Stimulated activated CD4-positive, alpha-beta T cell treated with anti-CD3 and anti-CD28 coated beads, Interleukin-12 subunit alpha, Interleukin-12 subunit beta, amount 100 ng/mL, for 4 hours (primary cell): Measurements from ENCODE around the gene ACTA1.
"Not testable (repeated sequence)": the region's sequence is repeated elsewhere in the genome, so short reads cannot be mapped to it uniquely, and the experiment has no call there.

Source experiments
- DNase-seq: peaks from one replicate; pipeline ENCODE4 v3.0.0-alpha.2; 2020

ACTA1 gene

DNA sequence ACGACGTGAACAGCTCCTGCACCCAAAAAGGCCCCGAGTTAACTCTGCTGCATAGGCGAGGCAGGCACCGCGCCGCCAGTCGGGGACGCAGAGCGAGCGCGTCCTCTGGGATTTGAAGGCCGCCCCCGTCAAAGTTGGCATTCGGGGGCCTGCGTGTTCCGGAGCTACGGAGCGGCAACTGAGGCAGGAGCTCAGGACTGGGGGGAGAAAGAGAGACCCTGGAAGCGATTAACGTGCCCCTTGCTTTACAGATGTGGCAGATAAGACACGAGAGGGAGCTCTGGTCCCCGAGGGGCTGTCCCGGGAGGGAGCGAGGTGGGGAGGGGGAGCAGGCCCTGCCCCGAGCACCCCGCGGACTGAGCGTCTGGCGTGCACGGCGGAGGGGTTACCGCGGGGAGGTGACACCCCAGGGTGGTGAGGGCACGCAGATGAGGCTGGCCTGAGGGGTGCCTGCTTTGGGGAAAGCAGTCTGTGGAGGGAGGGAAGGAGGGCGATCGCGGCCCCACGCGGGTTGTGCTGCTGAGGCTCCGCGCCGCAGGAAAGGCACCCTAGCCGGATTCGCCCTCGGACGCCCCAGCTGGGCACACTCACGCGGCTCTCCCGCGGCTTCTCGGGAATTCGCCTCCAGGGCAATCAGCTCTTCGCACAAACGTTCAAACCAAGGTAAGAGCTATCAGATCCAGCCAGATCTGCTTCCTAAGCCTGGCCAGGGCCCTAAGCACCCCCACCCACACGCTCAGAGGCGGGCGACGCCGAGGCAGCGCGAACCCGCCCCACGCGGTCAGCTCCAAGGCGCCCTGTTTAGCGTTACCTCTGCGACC lies 26.5 kb downstream of the ACTA1 start:
- DNase-seq: no peak

DNA sequence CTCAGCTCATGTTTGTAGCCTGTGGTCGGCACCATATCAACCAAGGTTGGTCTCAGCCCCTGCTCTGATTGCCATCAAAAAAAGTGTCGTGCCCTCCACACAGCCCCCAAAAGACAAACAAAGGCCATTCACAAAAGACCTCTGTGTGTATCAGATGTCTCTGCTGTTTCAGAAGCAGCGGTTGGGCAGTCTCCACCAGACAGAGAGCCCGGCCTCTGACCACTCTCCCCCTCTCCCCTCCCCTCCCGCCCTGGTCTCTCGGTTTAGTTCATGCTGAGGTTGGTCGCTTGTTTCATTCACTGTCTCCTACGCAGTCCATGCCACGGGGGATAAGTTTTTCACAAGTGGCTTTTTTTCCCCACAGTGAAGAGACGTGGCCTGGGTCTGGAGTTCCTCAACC lies 27.1 kb downstream of the ACTA1 start:
- no peak for DNase-seq

DNA sequence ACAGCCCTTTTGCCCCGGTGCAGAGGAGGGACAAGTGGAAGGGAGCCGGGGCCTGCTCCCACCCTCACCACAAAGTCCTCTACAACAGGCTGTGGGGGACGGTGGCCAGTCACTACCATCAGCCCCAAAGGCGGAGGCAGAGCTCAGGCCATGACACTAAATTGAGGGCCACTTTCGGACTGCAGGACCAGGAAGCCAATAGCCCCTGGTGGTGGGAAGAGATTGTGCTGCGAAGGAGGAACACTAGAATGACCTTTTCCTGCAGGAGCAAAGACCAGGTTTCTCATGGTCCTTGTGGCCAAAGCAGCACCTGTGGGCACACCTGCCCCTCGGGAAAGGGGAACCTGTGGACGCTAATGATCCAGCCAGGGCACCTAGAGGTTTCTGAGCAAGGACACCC lies 30.3 kb downstream of the ACTA1 start:
- no peak for DNase-seq

DNA sequence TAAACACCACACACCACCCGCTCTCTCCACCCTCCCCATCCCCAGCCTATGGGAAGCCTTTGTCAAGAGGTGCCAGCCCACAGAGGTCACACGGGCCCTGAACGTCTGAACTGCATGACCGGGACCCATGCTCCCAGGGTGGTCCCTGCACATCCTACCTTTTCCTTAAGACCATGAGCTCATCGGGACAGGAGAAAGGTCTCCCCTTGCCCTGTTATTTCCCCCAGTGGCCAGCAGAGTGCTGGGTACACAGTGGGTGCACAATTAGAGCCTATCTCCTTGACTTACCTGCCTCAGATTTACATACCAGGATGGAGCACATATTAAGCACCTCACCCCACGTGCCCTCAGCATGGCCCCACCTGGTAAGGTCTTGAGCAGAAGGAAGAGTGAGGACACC lies 30.9 kb downstream of the ACTA1 start:
- no peak for DNase-seq

DNA sequence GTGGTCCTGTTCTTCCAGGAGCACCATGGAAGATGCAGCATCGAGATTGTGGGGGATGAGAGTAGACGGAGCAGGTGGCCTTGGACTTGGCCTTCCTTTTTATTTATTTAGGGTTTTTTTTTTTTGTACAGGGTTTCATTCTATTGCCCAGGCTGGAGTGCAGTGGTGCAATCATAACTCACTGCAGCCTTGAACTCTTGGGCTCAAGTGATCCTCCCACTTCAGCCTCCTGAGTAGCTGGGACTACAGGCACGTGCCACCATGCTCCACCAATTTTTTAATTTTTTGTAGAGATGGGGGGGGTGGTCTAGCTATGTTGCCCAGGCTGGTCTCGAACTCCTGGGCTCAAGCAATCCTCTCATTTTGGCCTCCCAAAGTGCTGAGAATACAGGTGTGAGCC lies 31.6 kb downstream of the ACTA1 start:
- not testable (repeated sequence) for DNase-seq

DNA sequence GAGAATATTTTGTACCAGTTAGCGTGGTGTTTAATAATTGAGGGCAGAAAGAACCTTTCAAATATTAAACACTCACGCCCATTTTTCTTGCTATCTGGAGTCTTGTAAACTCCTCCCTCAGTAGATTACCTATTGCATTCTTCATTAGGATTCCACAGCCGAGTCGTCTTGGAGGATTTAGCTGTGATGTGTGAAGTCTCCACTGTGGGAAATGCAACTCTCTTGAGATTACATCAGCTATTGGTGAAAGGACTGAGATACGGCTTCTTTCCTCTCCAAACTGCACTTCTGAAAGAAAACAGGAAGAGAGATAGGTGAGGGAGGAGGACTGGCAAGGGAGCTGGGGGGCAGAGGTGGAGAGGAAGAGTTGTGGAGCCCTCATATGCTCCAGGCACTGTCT lies 36.1 kb downstream of the ACTA1 start:
- DNase-seq: no peak

DNA sequence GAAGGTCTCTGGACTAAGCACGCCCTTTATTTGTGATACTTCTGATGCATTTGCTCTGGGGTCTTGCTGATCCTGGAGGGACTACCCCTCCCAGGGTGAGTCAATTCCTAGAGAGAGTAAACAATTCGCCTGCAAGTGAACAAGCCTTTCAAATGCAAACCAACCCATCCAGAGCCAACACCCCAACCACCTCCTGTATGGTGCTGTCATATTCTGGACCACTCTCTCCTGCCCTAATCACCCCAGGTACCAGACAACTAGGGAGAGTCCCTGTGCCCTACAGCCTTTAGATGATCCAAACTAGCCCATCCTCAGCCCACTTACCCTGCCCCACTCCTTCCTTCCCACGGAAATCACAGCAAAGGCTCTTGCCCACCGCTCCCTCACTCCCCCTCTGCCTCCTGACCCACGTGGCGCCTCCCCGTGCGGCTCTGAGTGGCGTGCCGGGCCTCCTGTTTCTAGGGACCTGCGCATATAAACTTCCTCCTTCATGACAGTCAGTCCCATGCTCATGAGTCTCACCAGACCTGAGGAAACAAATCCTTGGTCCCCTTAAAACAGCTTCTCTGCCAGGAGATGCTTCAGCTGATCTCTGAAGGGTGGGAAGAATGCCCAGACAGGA lies 37.2 kb downstream of the ACTA1 start:
- DNase-seq: no peak

DNA sequence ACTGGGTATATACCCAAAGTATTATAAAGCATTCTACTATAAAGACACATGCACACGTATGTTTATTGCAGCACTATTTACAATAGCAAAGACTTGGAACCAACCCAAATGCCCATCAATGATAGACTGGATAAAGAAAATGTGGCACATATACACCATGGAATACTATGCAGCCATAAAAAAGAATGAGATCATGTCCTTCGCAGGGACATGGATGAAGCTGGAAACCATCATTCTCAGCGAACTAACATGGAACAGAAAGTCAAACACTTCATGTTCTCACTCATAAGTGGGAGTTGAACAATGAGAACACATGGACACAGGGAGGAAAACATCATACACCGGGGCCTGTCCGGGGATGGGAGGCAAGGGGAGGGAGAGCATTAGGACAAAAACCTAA lies 39.4 kb downstream of the ACTA1 start:
- DNase-seq: not testable (repeated sequence)

DNA sequence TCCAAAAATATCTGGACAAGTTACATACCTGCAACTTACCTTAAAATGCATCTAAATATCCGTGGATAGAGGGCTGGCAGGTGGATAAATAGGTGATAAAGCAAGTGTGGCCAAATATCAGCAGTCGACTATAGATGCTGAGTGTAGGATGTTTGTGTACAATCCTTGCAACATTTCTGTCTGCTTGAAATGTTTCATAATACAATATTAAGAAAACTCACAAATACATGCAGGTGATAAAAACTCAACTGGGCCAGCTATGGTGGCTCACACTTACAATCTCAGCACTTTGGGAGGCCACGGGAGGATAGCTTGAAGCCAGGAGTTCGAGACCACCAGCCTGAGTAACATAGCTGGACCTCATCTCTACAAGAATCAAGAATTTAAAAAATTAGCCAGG lies 41.0 kb downstream of the ACTA1 start:
- no peak for DNase-seq

DNA sequence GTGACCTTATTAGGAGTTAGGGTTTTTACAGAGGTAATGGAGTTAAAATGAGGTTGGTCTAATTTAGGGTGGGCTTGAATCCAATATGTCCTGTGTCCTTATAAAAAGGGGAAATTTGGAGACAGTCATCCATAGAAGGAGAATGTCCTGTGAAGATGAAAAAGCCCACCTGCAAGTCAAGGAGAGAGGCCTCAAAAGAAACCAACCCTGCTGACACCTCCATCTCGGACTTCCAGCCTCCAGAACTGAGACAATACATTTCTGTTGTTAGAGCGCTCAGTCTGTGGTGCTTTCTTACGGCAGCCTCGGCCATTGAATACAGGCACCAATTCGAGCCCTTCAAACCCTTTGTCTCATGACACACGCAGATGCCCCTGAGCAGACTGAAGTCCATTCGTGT lies 43.8 kb downstream of the ACTA1 start:
- no peak for DNase-seq

DNA sequence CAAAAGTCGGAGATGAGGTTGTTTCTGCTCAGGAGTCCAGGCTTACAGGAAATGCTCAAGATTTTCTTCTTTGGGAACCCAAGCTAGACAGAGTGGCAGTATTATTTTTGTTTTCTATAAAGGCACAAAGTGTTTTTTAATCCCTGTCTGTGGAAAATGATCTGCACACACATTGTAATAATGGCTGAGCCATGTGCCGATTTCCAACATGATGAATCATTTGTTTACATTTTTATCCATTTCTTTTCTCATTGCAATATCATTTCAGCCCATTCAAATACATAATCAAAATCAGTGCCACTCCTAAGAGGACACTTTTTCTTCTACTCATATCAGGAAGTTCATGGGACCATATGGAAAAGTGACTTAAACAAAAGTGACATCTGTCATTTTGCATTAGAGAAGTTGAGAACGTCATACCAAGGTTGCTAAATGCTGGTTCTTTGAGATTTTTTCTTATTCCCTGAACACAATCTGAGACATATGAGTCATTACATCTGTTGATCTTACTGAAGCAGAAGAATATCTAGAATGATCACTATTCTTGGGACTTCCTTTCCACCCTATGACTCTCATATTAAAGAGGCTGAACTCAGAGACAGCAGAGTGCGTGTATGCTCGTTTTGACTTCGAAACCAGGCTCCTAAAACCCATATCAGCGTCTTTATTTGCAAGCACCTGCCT lies 44.9 kb downstream of the ACTA1 start:
- no peak for DNase-seq

DNA sequence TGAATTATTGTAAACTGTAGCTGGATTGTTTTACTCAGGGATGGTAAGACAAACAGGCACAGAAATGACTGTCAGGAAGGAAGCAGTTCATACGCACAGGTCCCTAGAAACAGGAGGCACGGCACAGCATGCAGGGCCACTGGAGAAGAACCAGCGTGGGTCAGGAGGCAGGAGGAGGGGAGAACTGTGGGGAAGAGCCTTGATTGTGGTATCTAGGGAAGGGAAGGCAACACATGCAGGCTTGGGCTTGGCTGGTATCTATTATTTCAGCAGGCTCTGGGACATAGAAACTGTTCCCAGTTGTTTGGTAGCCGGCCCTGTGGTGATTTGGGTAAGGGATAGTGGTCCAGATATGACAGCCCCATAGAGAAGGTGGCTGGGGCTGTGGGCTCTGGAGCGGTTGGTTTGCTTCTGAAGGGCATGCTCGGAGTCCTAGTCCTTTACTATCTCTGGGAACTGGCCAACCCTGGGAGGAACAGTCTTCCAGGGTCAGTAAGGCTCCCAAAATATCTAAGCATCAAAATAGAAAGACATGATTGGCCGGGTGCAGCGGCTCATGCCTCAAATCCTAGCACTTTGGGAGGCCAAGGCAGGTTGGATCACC lies 47.9 kb downstream of the ACTA1 start:
- DNase-seq: no peak

DNA sequence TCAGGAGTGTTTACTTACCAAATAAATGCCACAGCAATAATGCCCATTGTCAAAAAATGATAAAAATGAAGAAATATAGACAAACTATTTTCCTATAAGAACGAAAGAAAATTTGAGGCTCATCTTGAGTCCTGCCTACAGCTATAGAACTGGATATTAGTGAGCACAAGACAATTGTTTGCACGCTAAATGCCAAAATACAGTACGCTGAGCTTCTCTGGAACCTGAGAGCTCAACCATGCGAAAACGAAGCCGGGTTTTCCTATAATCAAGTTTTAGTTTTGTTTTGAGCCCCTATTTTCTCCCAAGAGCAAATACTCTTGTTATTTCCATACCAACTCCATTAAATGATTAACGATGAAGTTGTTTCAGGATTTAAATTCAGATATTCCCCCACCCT lies 49.1 kb downstream of the ACTA1 start:
- no peak for DNase-seq

DNA sequence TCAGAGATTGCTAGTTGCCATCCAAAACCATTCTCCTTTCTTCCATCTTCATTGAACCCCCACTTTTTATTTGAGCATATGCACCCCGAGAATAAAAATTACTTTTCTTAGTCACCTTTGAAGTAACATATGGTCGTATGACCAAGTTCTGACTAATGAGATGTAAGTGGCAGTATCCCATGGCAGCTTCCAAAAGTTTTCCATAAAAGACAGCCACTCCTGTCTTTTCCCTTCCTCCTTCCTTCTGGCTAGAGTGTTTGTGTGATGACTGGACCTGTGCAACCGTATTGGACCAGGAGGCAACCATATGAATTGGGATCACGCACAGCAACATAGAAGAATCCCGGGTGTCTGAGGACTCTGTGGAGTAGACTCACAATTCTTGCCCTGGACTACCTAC lies 49.9 kb downstream of the ACTA1 start:
- DNase-seq: no peak

DNA sequence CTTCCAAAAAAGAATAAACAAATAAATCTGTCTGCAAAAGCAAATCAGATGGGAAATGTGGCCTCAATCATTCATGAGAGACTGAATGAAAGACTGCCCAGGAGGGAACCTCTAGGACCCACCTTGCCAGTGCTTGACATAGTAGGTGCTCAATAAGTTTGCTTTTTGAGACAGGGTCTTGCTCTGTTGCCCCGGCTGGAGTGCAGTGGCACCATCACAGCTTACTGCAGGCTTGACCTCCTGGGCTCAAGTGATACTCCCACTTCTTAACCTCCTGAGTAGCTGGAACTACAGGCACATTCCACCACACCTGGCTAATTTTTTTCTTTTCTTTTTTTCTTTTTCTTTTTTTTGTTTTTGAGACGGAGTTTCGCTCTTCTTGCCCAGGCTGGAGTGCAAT lies 50.7 kb downstream of the ACTA1 start:
- DNase-seq: no peak
